ENCODE data around the gene AK1.

DNA sequence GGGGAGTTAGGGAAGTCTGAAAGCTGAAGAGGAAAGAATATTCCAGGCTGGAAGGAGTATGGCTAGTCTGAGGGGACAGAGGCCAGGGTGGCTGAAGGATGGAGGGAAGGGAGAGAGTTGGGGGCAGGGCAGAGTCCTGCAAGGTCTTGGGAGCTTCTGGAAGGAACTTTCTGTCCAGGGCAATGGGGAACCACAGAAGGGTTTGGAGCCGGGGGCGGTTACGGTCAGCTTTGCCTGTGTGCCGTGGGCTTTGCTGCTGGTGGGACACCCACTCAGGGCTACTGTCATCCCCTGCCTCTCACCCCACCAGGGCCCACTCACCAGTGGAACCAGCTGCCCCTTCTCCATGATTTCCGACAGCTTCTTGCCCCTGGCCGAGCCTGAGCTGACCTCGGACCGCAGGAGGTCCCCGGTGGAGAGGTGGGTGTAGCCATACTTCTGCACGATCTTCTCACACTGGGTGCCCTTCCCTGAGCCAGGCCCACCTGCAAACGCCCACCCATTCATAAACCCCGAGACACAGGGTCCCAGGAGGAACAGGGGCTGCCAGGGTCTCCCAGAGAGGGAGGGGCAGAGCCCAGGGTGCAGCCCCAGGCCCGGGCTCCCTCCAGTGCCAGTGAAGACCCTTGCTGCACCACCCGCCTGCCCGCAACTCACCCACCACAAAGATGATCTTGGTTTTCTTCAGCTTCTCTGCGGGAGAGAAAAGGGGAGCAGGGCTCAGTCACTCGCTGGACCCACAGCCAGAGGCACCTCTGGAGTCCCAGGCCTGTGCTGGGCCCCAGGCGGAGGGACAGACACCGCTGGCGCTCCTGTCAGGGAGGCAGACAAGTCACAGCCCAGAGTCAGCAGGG, 4.9 kb downstream of the AK1 start:
- no peak for TF ChIP-seq POLR2AphosphoS5 (IDR thresholded peaks at IDR 0.05; ENCODE audit: low read depth, low read length)
- TF ChIP-seq CTCF (IDR thresholded peaks at IDR 0.05): no peak
- TF ChIP-seq REST (IDR thresholded peaks at IDR 0.05; ENCODE audit: insufficient read depth in 1 of 2, low read depth in 2 of 2, low read length in 1 of 2): no peak
- TF ChIP-seq TCF7L2 (IDR thresholded peaks at IDR 0.05; ENCODE audit: low read depth, low read length): no peak

All from Panc1 (cell line).